HCT116 (cell line): ENCODE results near the gene TEPSIN. TPM values are rescaled to one million over a fixed set of nuclear protein-coding genes. Genes with fewer than 3 reads are reported as not detected.

ENCODE experiments used
- ATAC-seq: fragments of 200-7000 bp; cut with Tn5 transposase; 2 replicates; pipeline ENCODE4 v1.9.1; 2020; ENCODE audit warnings: mild to moderate bottlenecking, moderate library complexity
- BruUV-seq: library from RNA; stranded (reverse); fragments of 400-500 nt; replicated peaks from 2 replicates; lab custom pipeline; 2021; lab: Mats Ljungman, UMichigan
- CTCF ChIA-PET: fragments of 300-600 bp; sonication (Branson Sonifier 250); formaldehyde crosslinking; loops from one replicate; lab custom pipeline; 2021; ENCODE audit warnings: antibody characterized with exemption; lab: Charles Lee
- POLR2A ChIA-PET: fragments of 300-600, 350-600 bp; sonication (Branson Sonifier 250); formaldehyde crosslinking; loops from one replicate; lab custom pipeline; 2021; ENCODE audit warnings: antibody characterized with exemption; lab: Charles Lee
- RAD21 ChIA-PET, 2 experiments: fragments of 300-600 bp; sonication (Branson Sonifier 250); formaldehyde crosslinking; loops; one replicate each; lab custom pipeline; 2023; ENCODE audit warnings: low total read pairs in 2 of 2; ENCODE audit not compliant: uncharacterized antibody in 2 of 2, unreplicated experiment in 2 of 2, low non-redundant PET in 1 of 2; lab: Charles Lee
- DNase-seq: peaks from one replicate; pipeline ENCODE4 v3.0.0-alpha.2; 2010; ENCODE audit warnings: low read depth, low spot score
- H2AFZ ChIP-seq: fragments of 200-600 bp; shearing (Covaris generic), sonication (generic); 2 replicates; pipeline ENCODE4 v1.6.1; 2017; ENCODE audit warnings: low read depth, mixed run types, mixed read lengths, antibody characterized with exemption, low read length; ENCODE audit not compliant: poor library complexity, severe bottlenecking
- H3K27ac ChIP-seq: 2 replicates; pipeline ENCODE4 v1.5.1; 2012; ENCODE audit warnings: low read depth, low read length
- H3K27me3 ChIP-seq: fragments of 200-600 bp; sonication (generic); 2 replicates; pipeline ENCODE4 v1.6.1; 2016; ENCODE audit warnings: mixed run types, low read length, mixed read lengths; ENCODE audit not compliant: insufficient read depth
- H3K36me3 ChIP-seq, 2 experiments: fragments of 200-500 bp in 1 of 2; fragments of 200-600 bp in 1 of 2; sonication (Bioruptor generic) in 1 of 2; sonication (generic) in 1 of 2; 2 replicates each; pipeline versions ENCODE4 v1.5.1 to v1.6.1; 2014 to 2016; ENCODE audit warnings: low read length in 2 of 2, inconsistent platforms in 1 of 2, mixed read lengths in 1 of 2, mixed run types in 1 of 2; ENCODE audit not compliant: insufficient read depth in 2 of 2, control insufficient read depth in 1 of 2
- H3K4me1 ChIP-seq, 2 experiments: fragments of 200-600 bp in 1 of 2; sonication (generic) in 1 of 2; 2 replicates each; pipeline versions ENCODE4 v1.5.1 to v1.6.1; 2012 to 2017; ENCODE audit warnings: low read length in 2 of 2, inconsistent platforms in 1 of 2, mild to moderate bottlenecking in 1 of 2, mixed read lengths in 1 of 2, mixed run types in 1 of 2, moderate library complexity in 1 of 2; ENCODE audit not compliant: insufficient read depth in 2 of 2, control insufficient read depth in 1 of 2
- H3K4me2 ChIP-seq: fragments of 200-600 bp; sonication (generic); 2 replicates; pipeline ENCODE4 v1.6.1; 2017; ENCODE audit warnings: mixed run types, low read length, mixed read lengths
- H3K4me3 ChIP-seq, 2 experiments: fragments of 200-600 bp in 1 of 2; sonication (generic) in 1 of 2; replicated peaks in 1 of 2; 2 replicates each; pipeline ENCODE4 v1.5.1; 2011 to 2016; ENCODE audit warnings: low read length in 2 of 2, control low read depth in 1 of 2, low read depth in 1 of 2, mild to moderate bottlenecking in 1 of 2, mixed read lengths in 1 of 2, mixed run types in 1 of 2
- H3K79me2 ChIP-seq: fragments of 200-600 bp; sonication (generic); 2 replicates; pipeline ENCODE4 v1.6.1; 2017; ENCODE audit warnings: mild to moderate bottlenecking, mixed run types, low read length, moderate library complexity, mixed read lengths; ENCODE audit not compliant: insufficient read depth
- H3K9ac ChIP-seq: fragments of 200-600 bp; sonication (generic); 2 replicates; pipeline ENCODE4 v1.6.1; 2016; ENCODE audit warnings: low read length, mixed read lengths
- H3K9me2 ChIP-seq: fragments of 200-600 bp; sonication (generic), shearing (Covaris generic); 2 replicates; pipeline ENCODE4 v1.6.1; 2017; ENCODE audit warnings: mixed run types, mild to moderate bottlenecking, moderate library complexity; ENCODE audit not compliant: insufficient read depth
- H3K9me3 ChIP-seq, 2 experiments: fragments of 200-500 bp in 1 of 2; fragments of 200-600 bp in 1 of 2; sonication (Bioruptor generic) in 1 of 2; sonication (generic) in 1 of 2; 2 replicates each; pipeline ENCODE4 v1.6.1; 2014 to 2017; ENCODE audit warnings: low read length in 2 of 2, mixed read lengths in 2 of 2, inconsistent platforms in 1 of 2, low read depth in 1 of 2, mild to moderate bottlenecking in 1 of 2, mixed run types in 1 of 2, moderate library complexity in 1 of 2; ENCODE audit not compliant: control insufficient read depth in 1 of 2, insufficient read depth in 1 of 2
- H4K20me1 ChIP-seq: fragments of 200-600 bp; sonication (generic), shearing (Covaris generic); 2 replicates; pipeline ENCODE4 v1.6.1; 2017; ENCODE audit warnings: mixed run types, mild to moderate bottlenecking, moderate library complexity; ENCODE audit not compliant: insufficient read depth
- ATF3 ChIP-seq: IDR thresholded peaks from 2 replicates; pipeline ENCODE4 v1.6.1; 2012
- CBX3 ChIP-seq: IDR thresholded peaks from 2 replicates; pipeline ENCODE4 v1.6.1; 2012; ENCODE audit warnings: low read depth
- EZH2phosphoT487 ChIP-seq: fragments of 200-600 bp; IDR thresholded peaks from 2 replicates; pipeline ENCODE4 v1.6.1; 2018; ENCODE audit warnings: antibody characterized with exemption, borderline replicate concordance
- FOSL1 ChIP-seq: IDR thresholded peaks from 2 replicates; pipeline ENCODE4 v1.6.1; 2012; ENCODE audit warnings: low read depth
- JUND ChIP-seq: IDR thresholded peaks from 2 replicates; pipeline ENCODE4 v1.6.1; 2012
- MAX ChIP-seq: IDR thresholded peaks from 2 replicates; pipeline ENCODE4 v1.6.1; 2012
- RAD21 ChIP-seq: IDR thresholded peaks from 2 replicates; pipeline ENCODE4 v1.6.1; 2012; ENCODE audit warnings: low read depth, mild to moderate bottlenecking
- SP1 ChIP-seq: IDR thresholded peaks from 2 replicates; pipeline ENCODE4 v1.6.1; 2012; ENCODE audit warnings: low read depth
- SRF ChIP-seq: IDR thresholded peaks from 2 replicates; pipeline ENCODE4 v1.6.1; 2012; ENCODE audit warnings: low read depth
- TCF7L2 ChIP-seq: IDR thresholded peaks from 2 replicates; pipeline ENCODE4 v1.7.0; 2011; ENCODE audit warnings: borderline replicate concordance, inconsistent platforms; ENCODE audit not compliant: insufficient read depth, insufficient read length; ENCODE audit errors: extremely low read depth
- ZFX ChIP-seq: fragments of 450-650 bp; IDR thresholded peaks from 2 replicates; pipeline ENCODE4 v1.6.1; 2017
- intact Hi-C: fragments of 100-400 bp; cut with micrococcal nuclease; formaldehyde crosslinking; loops from 2 replicates; pipeline ENCODE4 v1.10.0; 2022
- total RNA-seq: library from RNA; stranded (reverse); gene quantifications from one replicate; pipeline ENCODE4 v1.2.1, GENCODE V29; 2021; ENCODE audit not compliant: unreplicated experiment

Gene TEPSIN
- total RNA-seq, 1 experiment from 2014 or later: 50.6 TPM

GRCh38 chr17:81260641-81261040 is 21.8 kb upstream of the TEPSIN start:
- TF ChIP-seq ATF3 (no peak), EZH2phosphoT487 (no peak), SRF (no peak), SP1 (no peak), CBX3 (no peak), TCF7L2 (no peak), FOSL1 (no peak), MAX (no peak)
- Histone ChIP-seq H3K4me3 (no peak overlapping the region), H3K4me2 (no peak overlapping the region), H3K36me3 (peaks cover 31 to 46% of the 10 kb centered on the region in 2 experiments; a peak in 3 of 4 replicates), H3K9me3 (no peaks in the 10 kb centered on the region), H2AFZ (no peak overlapping the region), H3K27ac (no peak overlapping the region), H3K9ac (no peak overlapping the region), H3K9me2 (no peaks in the 10 kb centered on the region), H3K4me1 (no peaks in the 10 kb centered on the region), H4K20me1 (no peaks in the 10 kb centered on the region), H3K27me3 (no peaks in the 10 kb centered on the region), H3K79me2 (no peaks in the 10 kb centered on the region)
- ChIA-PET POLR2A (no interaction called here), CTCF (no interaction called here), RAD21 (no interaction called here)
- no peak for ATAC-seq
- no peak for DNase-seq
- intact Hi-C loops: no loop called here
- BruUV-seq: no TSS peak

- Histone ChIP-seq H3K27ac (no peak overlapping the region), H3K4me1 (no peaks in the 10 kb centered on the region), H3K27me3 (no peaks in the 10 kb centered on the region), H4K20me1 (no peaks in the 10 kb centered on the region), H3K36me3 (peaks cover 28 to 41% of the 10 kb centered on the region in 2 experiments; a peak in 3 of 4 replicates), H3K4me2 (no peak overlapping the region), H3K79me2 (no peaks in the 10 kb centered on the region), H2AFZ (no peak overlapping the region), H3K9ac (no peak overlapping the region), H3K9me3 (no peaks in the 10 kb centered on the region), H3K4me3 (no peak overlapping the region), H3K9me2 (no peaks in the 10 kb centered on the region)
- intact Hi-C loops: no loop called here
- CTCF ChIA-PET: no interaction called here
- DNase-seq: no peak
- no peak for ATAC-seq
- RAD21 ChIA-PET: no interaction called here
- TF ChIP-seq ZFX (no peak), MAX (no peak), TCF7L2 (no peak), RAD21 (no peak), JUND (no peak)
- no TSS peak for BruUV-seq
- POLR2A ChIA-PET: no interaction called here
Observed at GRCh38 chr17:81260171-81260570, 21.3 kb upstream of the TEPSIN start.
